ENCODE data around the gene GDI1. TPM values are rescaled to one million over a fixed set of nuclear protein-coding genes. Genes with fewer than 3 reads are reported as not detected.

The GDI1 gene
- total and polyA plus RNA-seq, 9 of the 15 experiments (the other 6 are each of a cell fraction or from before 2014, with no cell fraction given) = 0.97 to 82.6 (median 37.5) TPM

DNA sequence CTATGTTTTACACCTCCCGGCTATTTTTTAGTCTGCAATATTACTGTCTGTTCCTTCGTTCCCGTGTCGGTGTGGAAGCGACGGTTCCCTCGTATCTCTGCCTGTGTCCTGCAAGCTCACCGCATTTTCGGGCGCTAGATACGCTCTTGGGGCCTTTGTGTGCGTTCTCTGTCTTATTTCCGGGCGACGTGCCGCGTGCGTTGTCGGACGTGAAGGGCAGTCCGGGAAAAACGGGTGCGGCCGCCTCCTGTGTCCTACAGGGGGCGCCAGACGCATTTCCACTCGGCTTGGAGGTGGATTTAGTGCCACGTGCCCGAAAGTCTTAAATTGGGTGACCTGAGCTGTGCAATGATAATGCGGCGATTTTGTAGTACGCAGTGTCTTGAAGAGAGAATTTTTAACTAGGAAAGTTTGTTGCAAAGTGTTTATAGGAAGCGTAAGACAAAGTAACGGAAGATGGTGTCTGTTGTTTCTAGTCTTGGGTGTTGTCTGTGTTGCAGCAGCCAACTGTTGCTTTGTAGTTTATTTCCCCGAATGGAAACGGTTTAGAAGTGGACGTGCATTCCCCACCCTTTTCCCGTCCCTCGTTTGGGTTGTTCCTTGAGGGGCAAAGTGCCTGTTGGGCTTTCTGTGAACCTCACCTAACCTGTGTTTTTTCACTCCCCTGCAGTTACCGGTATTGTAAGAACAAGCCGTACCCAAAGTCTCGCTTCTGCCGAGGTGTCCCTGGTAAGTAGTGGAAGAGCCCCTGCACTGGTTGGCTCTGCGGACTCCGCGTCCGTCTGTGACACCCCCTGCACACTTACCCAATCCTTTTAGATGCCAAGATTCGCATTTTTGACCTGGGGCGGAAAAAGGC, 38.1 kb upstream of the GDI1 start (continued):
- no peak for TF ChIP-seq HINFP (tag; conservative IDR thresholded peaks at IDR 0.05; ENCODE audit: low read depth)
- TF ChIP-seq DACH1 (IDR thresholded peaks at IDR 0.05; ENCODE audit: partially characterized antibody) = no peak
- no peak for TF ChIP-seq ATF7 (IDR thresholded peaks at IDR 0.05)
- TF ChIP-seq CHCHD3 (CRISPR knock-in tag; IDR thresholded peaks at IDR 0.05) = no peak
- no peak for TF ChIP-seq GTF2A2 (tag; IDR thresholded peaks at IDR 0.05)
- no peak for TF ChIP-seq SAP30 (IDR thresholded peaks at IDR 0.05; ENCODE audit: borderline replicate concordance, insufficient read depth, low read depth, low read length, poor library complexity, severe bottlenecking)
- TF ChIP-seq ZNF224 (CRISPR knock-in tag; IDR thresholded peaks at IDR 0.05) = no peak
- TF ChIP-seq, protein P1, sequence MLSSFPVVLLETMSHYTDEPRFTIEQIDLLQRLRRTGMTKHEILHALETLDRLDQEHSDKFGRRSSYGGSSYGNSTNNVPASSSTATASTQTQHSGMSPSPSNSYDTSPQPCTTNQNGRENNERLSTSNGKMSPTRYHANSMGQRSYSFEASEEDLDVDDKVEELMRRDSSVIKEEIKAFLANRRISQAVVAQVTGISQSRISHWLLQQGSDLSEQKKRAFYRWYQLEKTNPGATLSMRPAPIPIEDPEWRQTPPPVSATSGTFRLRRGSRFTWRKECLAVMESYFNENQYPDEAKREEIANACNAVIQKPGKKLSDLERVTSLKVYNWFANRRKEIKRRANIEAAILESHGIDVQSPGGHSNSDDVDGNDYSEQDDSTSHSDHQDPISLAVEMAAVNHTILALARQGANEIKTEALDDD (IDR thresholded peaks at IDR 0.05) = no peak
- TF ChIP-seq ZNF561 (CRISPR knock-in tag; conservative IDR thresholded peaks at IDR 0.05) = no peak
- TF ChIP-seq, protein P2, sequence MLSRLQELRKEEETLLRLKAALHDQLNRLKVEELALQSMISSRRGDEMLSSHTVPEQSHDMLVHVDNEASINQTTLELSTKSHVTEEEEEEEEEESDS (CRISPR knock-in tag; IDR thresholded peaks at IDR 0.05) = no peak
- TF ChIP-seq HNRNPH1 (optimal IDR thresholded peaks at IDR 0.05; ENCODE audit: low read depth, low read length) = no peak
- no peak for TF ChIP-seq CBX3 (IDR thresholded peaks at IDR 0.05; ENCODE audit: borderline replicate concordance in 1 of 2, low read length in 2 of 2)
- no peak for TF ChIP-seq ZNF347 (CRISPR knock-in tag; IDR thresholded peaks at IDR 0.05; ENCODE audit: low read depth)
- TF ChIP-seq KDM4B (IDR thresholded peaks at IDR 0.05; ENCODE audit: borderline replicate concordance in 2 of 2, low read depth in 1 of 2) = no peak
- TF ChIP-seq BRCA1 (IDR thresholded peaks at IDR 0.05) = no peak
- no peak for TF ChIP-seq BRCA1 (CRISPR knock-in tag; IDR thresholded peaks at IDR 0.05)
- no peak for TF ChIP-seq BRD4 (IDR thresholded peaks at IDR 0.05)
- TF ChIP-seq DPF2 (IDR thresholded peaks at IDR 0.05) = no peak
- TF ChIP-seq CREB3 (tag; conservative IDR thresholded peaks at IDR 0.05; ENCODE audit: low read depth) = no peak
- no peak for TF ChIP-seq ZFP91 (CRISPR knock-in tag; IDR thresholded peaks at IDR 0.05)
- TF ChIP-seq KLF6 (CRISPR knock-in tag; IDR thresholded peaks at IDR 0.05; ENCODE audit: borderline replicate concordance) = no peak
- peak; percentile 79 for TF ChIP-seq POLR2G (IDR thresholded peaks at IDR 0.05; ENCODE audit: low read depth, low read length)
- no peak for TF ChIP-seq SREBF1 (IDR thresholded peaks at IDR 0.05; ENCODE audit: borderline replicate concordance, low read depth, low read length)
